HG03280 (cell line): ENCODE measurements around the gene PTPN12.
"Not testable (repeated sequence)": the region's sequence is repeated elsewhere in the genome, so short reads cannot be mapped to it uniquely, and the experiment has no call there.

ENCODE experiments used
- ATAC-seq: cut with Tn5 transposase; IDR thresholded peaks from one replicate; pipeline ENCODE4 v1.9.1; 2021; ENCODE audit warnings: mild to moderate bottlenecking, moderate library complexity; ENCODE audit not compliant: unreplicated experiment

Gene PTPN12

GRCh38 chr7:77537778-77538280 is 734 bp downstream of the PTPN12 start:
- ATAC-seq = peak; percentile 4

GRCh38 chr7:77538281-77539212 is 1.5 kb downstream of the PTPN12 start:
- no peak for ATAC-seq

GRCh38 chr7:77540402-77540822 is 3.3 kb downstream of the PTPN12 start:
- ATAC-seq = no peak

- not testable (repeated sequence) for ATAC-seq
Measured at GRCh38 chr7:77540993-77541392, 3.9 kb downstream of the PTPN12 start.

- ATAC-seq = no peak
Measured at GRCh38 chr7:77542409-77542808, 5.3 kb downstream of the PTPN12 start.

GRCh38 chr7:77542895-77543294 is 5.8 kb downstream of the PTPN12 start:
- ATAC-seq = no peak

GRCh38 chr7:77543910-77544309 is 6.8 kb downstream of the PTPN12 start:
- ATAC-seq = no peak

GRCh38 chr7:77544518-77544917 is 7.4 kb downstream of the PTPN12 start:
- no peak for ATAC-seq

- ATAC-seq = no peak
Measured at GRCh38 chr7:77548206-77548605, 11.1 kb downstream of the PTPN12 start.

GRCh38 chr7:77549106-77549870 is 12.2 kb downstream of the PTPN12 start:
- ATAC-seq = no peak

- ATAC-seq = no peak
Measured at GRCh38 chr7:77550586-77550985, 13.5 kb downstream of the PTPN12 start.

- ATAC-seq = no peak
Measured at GRCh38 chr7:77553123-77553522, 16.0 kb downstream of the PTPN12 start.

- ATAC-seq = no peak
Measured at GRCh38 chr7:77558284-77558967, 21.3 kb downstream of the PTPN12 start.

- ATAC-seq = peak; percentile 82
Measured at GRCh38 chr7:77561352-77561751, 24.3 kb downstream of the PTPN12 start.

- ATAC-seq = no peak
Measured at GRCh38 chr7:77563275-77563674, 26.2 kb downstream of the PTPN12 start.

GRCh38 chr7:77565917-77566316 is 28.8 kb downstream of the PTPN12 start:
- no peak for ATAC-seq

- ATAC-seq = no peak
Measured at GRCh38 chr7:77566421-77566820, 29.3 kb downstream of the PTPN12 start.

GRCh38 chr7:77569514-77570232 is 32.6 kb downstream of the PTPN12 start:
- ATAC-seq = no peak

GRCh38 chr7:77570330-77571011 is 33.4 kb downstream of the PTPN12 start:
- ATAC-seq = no peak

GRCh38 chr7:77571801-77572200 is 34.7 kb downstream of the PTPN12 start:
- ATAC-seq = no peak
